ENCODE results near the gene NCAPH2. TPM values are rescaled to one million over a fixed set of nuclear protein-coding genes. Genes with fewer than 3 reads are reported as not detected.

Gene NCAPH2
- total and polyA plus RNA-seq, 2 of the 13 experiments (the other 11 are each of a cell fraction or from before 2014, with no cell fraction given), result 28.1 to 64.4 TPM

DNA sequence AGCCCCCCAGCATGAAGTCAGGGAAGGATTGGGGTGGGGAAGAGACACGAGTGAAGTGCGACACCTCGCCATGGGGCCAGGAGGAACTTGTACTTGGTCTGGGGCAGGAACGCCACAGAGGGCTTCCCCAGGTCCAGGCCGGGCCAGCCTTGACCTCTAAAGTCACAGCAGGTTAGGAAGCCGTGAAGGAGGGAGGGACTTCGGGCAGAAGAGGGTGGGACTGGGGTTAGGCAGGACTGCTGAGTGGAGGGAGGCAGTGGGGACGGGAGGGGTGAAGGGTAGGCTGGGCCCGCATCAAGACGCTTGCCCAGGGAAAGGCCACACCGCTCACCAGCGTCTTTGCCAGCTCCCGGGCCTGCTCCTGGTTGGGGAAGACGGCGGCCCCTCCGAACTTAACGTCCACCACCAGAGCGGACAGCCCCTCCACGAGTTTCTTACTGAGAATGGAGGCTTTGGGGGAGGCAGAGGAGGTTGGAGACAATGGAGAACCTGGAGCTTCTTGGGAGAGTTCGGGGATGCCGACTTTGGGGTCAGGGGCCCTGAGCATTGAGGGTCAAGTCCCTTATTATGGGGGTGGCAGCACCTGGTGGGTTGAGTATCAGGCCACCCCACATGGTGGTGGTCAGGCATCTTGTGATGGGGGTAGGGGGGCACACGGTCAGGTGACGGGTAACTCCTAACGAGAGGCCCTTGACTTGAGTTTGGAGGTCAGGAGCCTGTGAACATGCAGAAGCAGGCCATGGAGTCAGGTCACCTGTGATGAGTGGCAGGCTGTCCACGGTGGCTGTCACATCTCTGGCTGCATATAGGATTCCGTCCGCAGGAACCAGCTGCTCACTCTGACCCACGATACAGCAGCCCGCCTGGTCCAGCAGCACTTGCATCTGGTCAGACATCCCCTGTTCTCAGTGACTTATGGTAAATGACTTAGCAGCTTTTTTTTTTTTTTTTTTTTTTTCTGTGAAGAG is 19.1 kb downstream of the NCAPH2 start (continued):
- TF ChIP-seq, protein P1, sequence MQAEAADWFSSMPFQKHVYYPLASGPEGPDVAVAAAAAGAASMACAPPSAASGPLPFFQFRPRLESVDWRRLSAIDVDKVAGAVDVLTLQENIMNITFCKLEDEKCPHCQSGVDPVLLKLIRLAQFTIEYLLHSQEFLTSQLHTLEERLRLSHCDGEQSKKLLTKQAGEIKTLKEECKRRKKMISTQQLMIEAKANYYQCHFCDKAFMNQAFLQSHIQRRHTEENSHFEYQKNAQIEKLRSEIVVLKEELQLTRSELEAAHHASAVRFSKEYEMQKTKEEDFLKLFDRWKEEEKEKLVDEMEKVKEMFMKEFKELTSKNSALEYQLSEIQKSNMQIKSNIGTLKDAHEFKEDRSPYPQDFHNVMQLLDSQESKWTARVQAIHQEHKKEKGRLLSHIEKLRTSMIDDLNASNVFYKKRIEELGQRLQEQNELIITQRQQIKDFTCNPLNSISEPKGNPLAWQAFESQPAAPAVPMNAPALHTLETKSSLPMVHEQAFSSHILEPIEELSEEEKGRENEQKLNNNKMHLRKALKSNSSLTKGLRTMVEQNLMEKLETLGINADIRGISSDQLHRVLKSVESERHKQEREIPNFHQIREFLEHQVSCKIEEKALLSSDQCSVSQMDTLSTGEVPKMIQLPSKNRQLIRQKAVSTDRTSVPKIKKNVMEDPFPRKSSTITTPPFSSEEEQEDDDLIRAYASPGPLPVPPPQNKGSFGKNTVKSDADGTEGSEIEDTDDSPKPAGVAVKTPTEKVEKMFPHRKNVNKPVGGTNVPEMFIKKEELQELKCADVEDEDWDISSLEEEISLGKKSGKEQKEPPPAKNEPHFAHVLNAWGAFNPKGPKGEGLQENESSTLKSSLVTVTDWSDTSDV (CRISPR knock-in tag; IDR thresholded peaks at IDR 0.05), result no peak
- TF ChIP-seq, protein P2, sequence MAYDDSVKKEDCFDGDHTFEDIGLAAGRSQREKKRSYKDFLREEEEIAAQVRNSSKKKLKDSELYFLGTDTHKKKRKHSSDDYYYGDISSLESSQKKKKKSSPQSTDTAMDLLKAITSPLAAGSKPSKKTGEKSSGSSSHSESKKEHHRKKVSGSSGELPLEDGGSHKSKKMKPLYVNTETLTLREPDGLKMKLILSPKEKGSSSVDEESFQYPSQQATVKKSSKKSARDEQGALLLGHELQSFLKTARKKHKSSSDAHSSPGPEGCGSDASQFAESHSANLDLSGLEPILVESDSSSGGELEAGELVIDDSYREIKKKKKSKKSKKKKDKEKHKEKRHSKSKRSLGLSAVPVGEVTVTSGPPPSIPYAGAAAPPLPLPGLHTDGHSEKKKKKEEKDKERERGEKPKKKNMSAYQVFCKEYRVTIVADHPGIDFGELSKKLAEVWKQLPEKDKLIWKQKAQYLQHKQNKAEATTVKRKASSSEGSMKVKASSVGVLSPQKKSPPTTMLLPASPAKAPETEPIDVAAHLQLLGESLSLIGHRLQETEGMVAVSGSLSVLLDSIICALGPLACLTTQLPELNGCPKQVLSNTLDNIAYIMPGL (CRISPR knock-in tag; IDR thresholded peaks at IDR 0.05; ENCODE audit: borderline replicate concordance in 1 of 2, low read depth in 1 of 2), result peak in 1 of 2 experiments; percentile 10; a peak in 2 of 4 replicates
- TF ChIP-seq FOXA3 (CRISPR knock-in tag; IDR thresholded peaks at IDR 0.05) (peak; percentile 40; the same call in 1 of the 2 replicates), RXRB (CRISPR knock-in tag; IDR thresholded peaks at IDR 0.05; ENCODE audit: borderline replicate concordance) (peak; percentile 75), RXRA (CRISPR knock-in tag; IDR thresholded peaks at IDR 0.05) (peak; percentile 79), HNF4G (IDR thresholded peaks at IDR 0.05; ENCODE audit: borderline replicate concordance, low read depth, low read length) (no peak), HNF4G (CRISPR knock-in tag; IDR thresholded peaks at IDR 0.05; ENCODE audit: borderline replicate concordance, low read depth) (no peak), HOXA9 (CRISPR knock-in tag; IDR thresholded peaks at IDR 0.05; ENCODE audit: borderline replicate concordance) (no peak), ZNF121 (CRISPR knock-in tag; IDR thresholded peaks at IDR 0.05) (peak; percentile 66; the same call in 1 of the 2 replicates), PCBP1 (IDR thresholded peaks at IDR 0.05; ENCODE audit: borderline replicate concordance, low read depth, low read length) (0 out of 2 replicates have a peak, but pooled peaks have one; percentile 52), ELF4 (CRISPR knock-in tag; IDR thresholded peaks at IDR 0.05; ENCODE audit: borderline replicate concordance) (no peak), ZNF879 (CRISPR knock-in tag; IDR thresholded peaks at IDR 0.05) (no peak), SIX4 (CRISPR knock-in tag; IDR thresholded peaks at IDR 0.05) (no peak), MATR3 (CRISPR knock-in tag; IDR thresholded peaks at IDR 0.05) (no peak), RBAK (CRISPR knock-in tag; IDR thresholded peaks at IDR 0.05) (no peak), EED (CRISPR knock-in tag; IDR thresholded peaks at IDR 0.05) (no peak)
- TF ChIP-seq, protein P3, sequence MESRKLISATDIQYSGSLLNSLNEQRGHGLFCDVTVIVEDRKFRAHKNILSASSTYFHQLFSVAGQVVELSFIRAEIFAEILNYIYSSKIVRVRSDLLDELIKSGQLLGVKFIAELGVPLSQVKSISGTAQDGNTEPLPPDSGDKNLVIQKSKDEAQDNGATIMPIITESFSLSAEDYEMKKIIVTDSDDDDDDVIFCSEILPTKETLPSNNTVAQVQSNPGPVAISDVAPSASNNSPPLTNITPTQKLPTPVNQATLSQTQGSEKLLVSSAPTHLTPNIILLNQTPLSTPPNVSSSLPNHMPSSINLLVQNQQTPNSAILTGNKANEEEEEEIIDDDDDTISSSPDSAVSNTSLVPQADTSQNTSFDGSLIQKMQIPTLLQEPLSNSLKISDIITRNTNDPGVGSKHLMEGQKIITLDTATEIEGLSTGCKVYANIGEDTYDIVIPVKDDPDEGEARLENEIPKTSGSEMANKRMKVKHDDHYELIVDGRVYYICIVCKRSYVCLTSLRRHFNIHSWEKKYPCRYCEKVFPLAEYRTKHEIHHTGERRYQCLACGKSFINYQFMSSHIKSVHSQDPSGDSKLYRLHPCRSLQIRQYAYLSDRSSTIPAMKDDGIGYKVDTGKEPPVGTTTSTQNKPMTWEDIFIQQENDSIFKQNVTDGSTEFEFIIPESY (CRISPR knock-in tag; IDR thresholded peaks at IDR 0.05), result no peak
- TF ChIP-seq, protein P4, sequence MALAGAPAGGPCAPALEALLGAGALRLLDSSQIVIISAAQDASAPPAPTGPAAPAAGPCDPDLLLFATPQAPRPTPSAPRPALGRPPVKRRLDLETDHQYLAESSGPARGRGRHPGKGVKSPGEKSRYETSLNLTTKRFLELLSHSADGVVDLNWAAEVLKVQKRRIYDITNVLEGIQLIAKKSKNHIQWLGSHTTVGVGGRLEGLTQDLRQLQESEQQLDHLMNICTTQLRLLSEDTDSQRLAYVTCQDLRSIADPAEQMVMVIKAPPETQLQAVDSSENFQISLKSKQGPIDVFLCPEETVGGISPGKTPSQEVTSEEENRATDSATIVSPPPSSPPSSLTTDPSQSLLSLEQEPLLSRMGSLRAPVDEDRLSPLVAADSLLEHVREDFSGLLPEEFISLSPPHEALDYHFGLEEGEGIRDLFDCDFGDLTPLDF (CRISPR knock-in tag; IDR thresholded peaks at IDR 0.05), result no peak
- TF ChIP-seq, protein P5, sequence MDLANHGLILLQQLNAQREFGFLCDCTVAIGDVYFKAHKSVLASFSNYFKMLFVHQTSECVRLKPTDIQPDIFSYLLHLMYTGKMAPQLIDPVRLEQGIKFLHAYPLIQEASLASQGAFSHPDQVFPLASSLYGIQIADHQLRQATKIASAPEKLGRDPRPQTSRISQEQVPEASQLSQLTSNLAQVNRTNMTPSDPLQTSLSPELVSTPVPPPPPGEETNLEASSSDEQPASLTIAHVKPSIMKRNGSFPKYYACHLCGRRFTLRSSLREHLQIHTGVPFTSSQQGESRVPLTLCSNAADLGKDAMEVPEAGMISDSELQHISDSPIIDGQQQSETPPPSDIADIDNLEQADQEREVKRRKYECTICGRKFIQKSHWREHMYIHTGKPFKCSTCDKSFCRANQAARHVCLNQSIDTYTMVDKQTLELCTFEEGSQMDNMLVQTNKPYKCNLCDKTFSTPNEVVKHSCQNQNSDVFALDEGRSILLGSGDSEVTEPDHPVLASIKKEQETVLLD (CRISPR knock-in tag; IDR thresholded peaks at IDR 0.05; ENCODE audit: low read depth), result no peak

All from HepG2 (cell line).